Measurements from ENCODE around the gene AKR7A3. TPM values are rescaled to one million over a fixed set of nuclear protein-coding genes. Genes with fewer than 3 reads are reported as not detected.

Gene AKR7A3
- total and polyA plus RNA-seq, 9 of the 15 experiments (the other 6 are each of a cell fraction or from before 2014, with no cell fraction given): 0.04 to 1.5 (median 0.44) TPM; not detected in 1

DNA sequence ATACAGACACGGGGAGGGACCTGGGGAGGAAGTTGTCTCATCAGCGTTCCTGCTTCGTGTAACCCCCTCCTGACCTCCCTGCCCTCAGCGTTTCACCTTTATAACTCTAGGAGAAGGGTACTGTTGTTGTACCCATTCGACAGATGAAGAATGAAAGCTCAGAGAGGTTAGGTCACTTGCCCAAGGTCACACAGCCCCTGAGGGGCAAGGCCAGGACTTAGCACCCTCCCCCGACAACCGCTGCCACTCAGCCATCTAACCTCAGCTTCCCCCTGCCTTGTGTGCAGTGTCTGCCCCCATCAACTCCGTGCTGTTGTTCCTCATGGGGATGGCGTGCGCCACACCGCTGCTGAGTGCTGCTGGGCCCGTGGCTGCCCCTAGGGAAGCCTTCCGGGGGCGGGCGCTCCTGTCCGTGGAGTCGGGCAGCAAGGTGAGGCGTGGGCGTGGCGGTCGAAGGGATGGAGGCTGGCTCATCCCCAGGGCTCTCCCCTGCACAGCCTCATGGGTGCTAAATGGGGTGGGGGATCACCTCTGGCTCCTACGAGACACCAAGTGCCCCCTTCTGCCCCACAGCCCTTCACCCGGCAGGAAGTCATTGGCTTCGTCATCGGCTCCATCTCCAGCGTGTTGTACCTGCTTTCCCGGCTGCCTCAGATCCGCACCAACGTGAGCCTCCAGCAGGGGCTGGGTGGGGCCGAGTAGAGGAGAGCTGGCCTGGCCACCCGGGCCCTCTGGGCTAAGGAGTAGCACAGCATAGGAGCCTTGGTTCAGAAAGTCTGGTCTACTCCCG lies 37.6 kb upstream of the AKR7A3 start (continued):
- TF ChIP-seq ZNF764 (CRISPR knock-in tag; IDR thresholded peaks at IDR 0.05; ENCODE audit: low read depth): no peak
- TF ChIP-seq ZNF121 (CRISPR knock-in tag; conservative IDR thresholded peaks at IDR 0.05): no peak
- TF ChIP-seq ATF1 (CRISPR knock-in tag; IDR thresholded peaks at IDR 0.05): no peak
- TF ChIP-seq ATF1 (tag; IDR thresholded peaks at IDR 0.05): no peak
- no peak for TF ChIP-seq PPARD (CRISPR knock-in tag; IDR thresholded peaks at IDR 0.05)
- no peak for TF ChIP-seq ZNF583 (CRISPR knock-in tag; IDR thresholded peaks at IDR 0.05)
- no peak for TF ChIP-seq ZNF197 (CRISPR knock-in tag; IDR thresholded peaks at IDR 0.05; ENCODE audit: low read depth)
- no peak for TF ChIP-seq EHMT2 (IDR thresholded peaks at IDR 0.05)
- no peak for TF ChIP-seq ZNF3 (CRISPR knock-in tag; IDR thresholded peaks at IDR 0.05)
- TF ChIP-seq, protein P1, sequence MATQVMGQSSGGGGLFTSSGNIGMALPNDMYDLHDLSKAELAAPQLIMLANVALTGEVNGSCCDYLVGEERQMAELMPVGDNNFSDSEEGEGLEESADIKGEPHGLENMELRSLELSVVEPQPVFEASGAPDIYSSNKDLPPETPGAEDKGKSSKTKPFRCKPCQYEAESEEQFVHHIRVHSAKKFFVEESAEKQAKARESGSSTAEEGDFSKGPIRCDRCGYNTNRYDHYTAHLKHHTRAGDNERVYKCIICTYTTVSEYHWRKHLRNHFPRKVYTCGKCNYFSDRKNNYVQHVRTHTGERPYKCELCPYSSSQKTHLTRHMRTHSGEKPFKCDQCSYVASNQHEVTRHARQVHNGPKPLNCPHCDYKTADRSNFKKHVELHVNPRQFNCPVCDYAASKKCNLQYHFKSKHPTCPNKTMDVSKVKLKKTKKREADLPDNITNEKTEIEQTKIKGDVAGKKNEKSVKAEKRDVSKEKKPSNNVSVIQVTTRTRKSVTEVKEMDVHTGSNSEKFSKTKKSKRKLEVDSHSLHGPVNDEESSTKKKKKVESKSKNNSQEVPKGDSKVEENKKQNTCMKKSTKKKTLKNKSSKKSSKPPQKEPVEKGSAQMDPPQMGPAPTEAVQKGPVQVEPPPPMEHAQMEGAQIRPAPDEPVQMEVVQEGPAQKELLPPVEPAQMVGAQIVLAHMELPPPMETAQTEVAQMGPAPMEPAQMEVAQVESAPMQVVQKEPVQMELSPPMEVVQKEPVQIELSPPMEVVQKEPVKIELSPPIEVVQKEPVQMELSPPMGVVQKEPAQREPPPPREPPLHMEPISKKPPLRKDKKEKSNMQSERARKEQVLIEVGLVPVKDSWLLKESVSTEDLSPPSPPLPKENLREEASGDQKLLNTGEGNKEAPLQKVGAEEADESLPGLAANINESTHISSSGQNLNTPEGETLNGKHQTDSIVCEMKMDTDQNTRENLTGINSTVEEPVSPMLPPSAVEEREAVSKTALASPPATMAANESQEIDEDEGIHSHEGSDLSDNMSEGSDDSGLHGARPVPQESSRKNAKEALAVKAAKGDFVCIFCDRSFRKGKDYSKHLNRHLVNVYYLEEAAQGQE (IDR thresholded peaks at IDR 0.05; ENCODE audit: borderline replicate concordance): no peak
- TF ChIP-seq, protein P1 (CRISPR knock-in tag; IDR thresholded peaks at IDR 0.05; ENCODE audit: low read depth): no peak
- no peak for TF ChIP-seq TRIM28 (IDR thresholded peaks at IDR 0.05)
- no peak for TF ChIP-seq SMAD2 (IDR thresholded peaks at IDR 0.05; ENCODE audit: low read depth, low read length)
- no peak for TF ChIP-seq CHD2 (IDR thresholded peaks at IDR 0.05; ENCODE audit: low read depth, low read length)
- no peak for TF ChIP-seq U2AF1 (optimal IDR thresholded peaks at IDR 0.05; ENCODE audit: low read depth, low read length)

Data from K562 (cell line).